Esophagus squamous epithelium (tissue), 4 donors: ENCODE results near the gene FABP3.

Experiments
- POLR2A ChIP-seq, 4 donors: fragments of 450-650 bp; IDR thresholded peaks; one replicate each; pipeline ENCODE4 v1.6.1; 2017; ENCODE audit warnings: antibody characterized with exemption in 4 of 4, mild to moderate bottlenecking in 4 of 4, moderate library complexity in 3 of 4
- TF ChIP-seq, protein P1 (sequence below), 6 experiments: fragments of 450-650 bp in 4 of 6; fragments of 200-600 bp in 2 of 6; sonication (generic) in 2 of 6; IDR thresholded peaks; one replicate each; pipeline ENCODE4 v1.5.1; 2016 to 2019; ENCODE audit warnings: antibody characterized with exemption in 6 of 6, mild to moderate bottlenecking in 4 of 6, moderate library complexity in 4 of 6

DNA sequence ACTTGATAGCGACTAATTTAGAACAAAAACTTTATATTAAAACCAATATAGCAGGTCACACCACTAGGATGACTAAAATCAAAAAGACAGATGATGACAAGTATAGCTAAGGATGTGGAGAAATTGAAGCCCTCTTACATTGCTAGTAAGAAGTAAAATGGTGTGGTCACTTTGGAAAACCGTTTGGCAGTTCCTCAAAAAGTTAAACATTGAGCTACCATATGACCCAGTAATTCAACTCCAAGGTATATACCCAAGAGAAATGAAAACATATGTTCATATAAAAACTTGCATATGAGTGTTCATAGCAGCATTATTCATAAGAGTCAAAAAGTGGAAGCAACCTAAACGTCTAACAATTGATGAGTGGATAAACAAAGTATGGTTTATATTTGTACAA is 27.1 kb upstream of the FABP3 start:
- no peak for TF ChIP-seq POLR2A (IDR thresholded peaks at IDR 0.05)
- TF ChIP-seq, protein P1, sequence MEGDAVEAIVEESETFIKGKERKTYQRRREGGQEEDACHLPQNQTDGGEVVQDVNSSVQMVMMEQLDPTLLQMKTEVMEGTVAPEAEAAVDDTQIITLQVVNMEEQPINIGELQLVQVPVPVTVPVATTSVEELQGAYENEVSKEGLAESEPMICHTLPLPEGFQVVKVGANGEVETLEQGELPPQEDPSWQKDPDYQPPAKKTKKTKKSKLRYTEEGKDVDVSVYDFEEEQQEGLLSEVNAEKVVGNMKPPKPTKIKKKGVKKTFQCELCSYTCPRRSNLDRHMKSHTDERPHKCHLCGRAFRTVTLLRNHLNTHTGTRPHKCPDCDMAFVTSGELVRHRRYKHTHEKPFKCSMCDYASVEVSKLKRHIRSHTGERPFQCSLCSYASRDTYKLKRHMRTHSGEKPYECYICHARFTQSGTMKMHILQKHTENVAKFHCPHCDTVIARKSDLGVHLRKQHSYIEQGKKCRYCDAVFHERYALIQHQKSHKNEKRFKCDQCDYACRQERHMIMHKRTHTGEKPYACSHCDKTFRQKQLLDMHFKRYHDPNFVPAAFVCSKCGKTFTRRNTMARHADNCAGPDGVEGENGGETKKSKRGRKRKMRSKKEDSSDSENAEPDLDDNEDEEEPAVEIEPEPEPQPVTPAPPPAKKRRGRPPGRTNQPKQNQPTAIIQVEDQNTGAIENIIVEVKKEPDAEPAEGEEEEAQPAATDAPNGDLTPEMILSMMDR (IDR thresholded peaks at IDR 0.05) = no peak
